ENCODE measurements around the gene LHFPL6. TPM values are rescaled to one million over a fixed set of nuclear protein-coding genes. Genes with fewer than 3 reads are reported as not detected.

Gene LHFPL6
- total and polyA plus RNA-seq, 2 experiments from 2014 or later, result 7.8 to 9.5 TPM

DNA sequence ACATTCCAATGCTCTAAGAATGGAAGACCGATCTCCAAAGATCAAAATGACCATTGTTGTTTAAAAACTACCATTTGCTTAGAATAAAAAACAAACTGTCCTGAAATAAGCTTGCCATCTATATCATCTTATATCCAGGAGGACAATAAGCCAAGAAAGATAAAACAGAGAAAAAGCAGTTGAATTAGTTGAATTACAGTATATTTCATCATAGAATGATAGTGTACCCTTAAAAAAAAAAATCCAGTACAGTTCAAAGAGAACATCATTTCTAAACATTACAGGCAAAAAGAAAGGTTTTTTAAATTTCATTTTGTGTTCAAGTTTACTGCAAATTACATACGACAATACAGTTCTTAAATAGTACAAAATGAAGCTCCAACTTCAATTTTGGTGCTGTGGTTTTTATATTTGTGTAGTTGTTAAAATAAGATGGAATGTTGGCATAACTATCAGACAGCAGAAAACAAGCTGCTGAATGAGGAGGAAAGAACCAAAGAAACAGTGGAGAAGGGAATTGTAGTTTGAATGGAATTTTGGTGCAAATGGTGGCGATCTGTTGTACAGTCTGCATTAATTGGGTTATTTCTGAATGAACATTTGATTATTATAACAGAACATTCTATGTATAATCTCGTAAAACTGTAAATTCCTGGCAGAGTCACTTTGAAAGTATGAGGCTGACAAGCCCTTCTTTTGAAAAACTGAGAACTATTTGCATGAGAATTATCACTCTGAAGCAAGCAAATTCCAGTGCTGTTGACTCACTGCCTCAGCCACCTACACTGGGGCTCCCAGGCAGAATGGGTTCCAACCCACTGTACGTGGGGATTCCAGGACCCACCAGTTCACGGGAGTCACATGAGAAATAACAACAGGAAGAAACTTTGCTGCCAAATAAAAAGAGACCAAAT lies 37.7 kb downstream of the LHFPL6 start:
- H3K4me1 Mint-ChIP-seq, result peaks cover 36% of the 10 kb centered on the region
- no peaks in the 10 kb centered on the region for H3K36me3 Mint-ChIP-seq (ENCODE audit: low read depth)
- peak overlapping the region; percentile 52 for H3K4me2 ChIP-seq
- peaks cover 27% of the 10 kb centered on the region for H3K4me1 ChIP-seq (ENCODE audit: insufficient read depth)
- peak overlapping the region; percentile 95 for H3K27ac Mint-ChIP-seq
- no peaks in the 10 kb centered on the region for H3K36me3 ChIP-seq (ENCODE audit: insufficient read depth)
- no peaks in the 10 kb centered on the region for H3K27me3 ChIP-seq (ENCODE audit: insufficient read depth)
- no peaks in the 10 kb centered on the region for H4K20me1 ChIP-seq (replicated peaks; ENCODE audit: insufficient read depth)
- no peak overlapping the region for H2AFZ ChIP-seq
- peak overlapping the region; percentile 11; the same call in 1 of the 3 replicates for H3K4me3 Mint-ChIP-seq
- H3F3A ChIP-seq (replicated peaks; ENCODE audit: low read depth), result no peaks in the 10 kb centered on the region
- H3K9me3 Mint-ChIP-seq, result no peaks in the 10 kb centered on the region
- H3K27me3 Mint-ChIP-seq (ENCODE audit: insufficient read depth, low read depth, poor library complexity), result peaks cover 2% of the 10 kb centered on the region
- H3K27ac ChIP-seq (ENCODE audit: low read depth), result peak overlapping the region; percentile 75; the same call in 1 of the 2 replicates
- TF ChIP-seq, protein P1, sequence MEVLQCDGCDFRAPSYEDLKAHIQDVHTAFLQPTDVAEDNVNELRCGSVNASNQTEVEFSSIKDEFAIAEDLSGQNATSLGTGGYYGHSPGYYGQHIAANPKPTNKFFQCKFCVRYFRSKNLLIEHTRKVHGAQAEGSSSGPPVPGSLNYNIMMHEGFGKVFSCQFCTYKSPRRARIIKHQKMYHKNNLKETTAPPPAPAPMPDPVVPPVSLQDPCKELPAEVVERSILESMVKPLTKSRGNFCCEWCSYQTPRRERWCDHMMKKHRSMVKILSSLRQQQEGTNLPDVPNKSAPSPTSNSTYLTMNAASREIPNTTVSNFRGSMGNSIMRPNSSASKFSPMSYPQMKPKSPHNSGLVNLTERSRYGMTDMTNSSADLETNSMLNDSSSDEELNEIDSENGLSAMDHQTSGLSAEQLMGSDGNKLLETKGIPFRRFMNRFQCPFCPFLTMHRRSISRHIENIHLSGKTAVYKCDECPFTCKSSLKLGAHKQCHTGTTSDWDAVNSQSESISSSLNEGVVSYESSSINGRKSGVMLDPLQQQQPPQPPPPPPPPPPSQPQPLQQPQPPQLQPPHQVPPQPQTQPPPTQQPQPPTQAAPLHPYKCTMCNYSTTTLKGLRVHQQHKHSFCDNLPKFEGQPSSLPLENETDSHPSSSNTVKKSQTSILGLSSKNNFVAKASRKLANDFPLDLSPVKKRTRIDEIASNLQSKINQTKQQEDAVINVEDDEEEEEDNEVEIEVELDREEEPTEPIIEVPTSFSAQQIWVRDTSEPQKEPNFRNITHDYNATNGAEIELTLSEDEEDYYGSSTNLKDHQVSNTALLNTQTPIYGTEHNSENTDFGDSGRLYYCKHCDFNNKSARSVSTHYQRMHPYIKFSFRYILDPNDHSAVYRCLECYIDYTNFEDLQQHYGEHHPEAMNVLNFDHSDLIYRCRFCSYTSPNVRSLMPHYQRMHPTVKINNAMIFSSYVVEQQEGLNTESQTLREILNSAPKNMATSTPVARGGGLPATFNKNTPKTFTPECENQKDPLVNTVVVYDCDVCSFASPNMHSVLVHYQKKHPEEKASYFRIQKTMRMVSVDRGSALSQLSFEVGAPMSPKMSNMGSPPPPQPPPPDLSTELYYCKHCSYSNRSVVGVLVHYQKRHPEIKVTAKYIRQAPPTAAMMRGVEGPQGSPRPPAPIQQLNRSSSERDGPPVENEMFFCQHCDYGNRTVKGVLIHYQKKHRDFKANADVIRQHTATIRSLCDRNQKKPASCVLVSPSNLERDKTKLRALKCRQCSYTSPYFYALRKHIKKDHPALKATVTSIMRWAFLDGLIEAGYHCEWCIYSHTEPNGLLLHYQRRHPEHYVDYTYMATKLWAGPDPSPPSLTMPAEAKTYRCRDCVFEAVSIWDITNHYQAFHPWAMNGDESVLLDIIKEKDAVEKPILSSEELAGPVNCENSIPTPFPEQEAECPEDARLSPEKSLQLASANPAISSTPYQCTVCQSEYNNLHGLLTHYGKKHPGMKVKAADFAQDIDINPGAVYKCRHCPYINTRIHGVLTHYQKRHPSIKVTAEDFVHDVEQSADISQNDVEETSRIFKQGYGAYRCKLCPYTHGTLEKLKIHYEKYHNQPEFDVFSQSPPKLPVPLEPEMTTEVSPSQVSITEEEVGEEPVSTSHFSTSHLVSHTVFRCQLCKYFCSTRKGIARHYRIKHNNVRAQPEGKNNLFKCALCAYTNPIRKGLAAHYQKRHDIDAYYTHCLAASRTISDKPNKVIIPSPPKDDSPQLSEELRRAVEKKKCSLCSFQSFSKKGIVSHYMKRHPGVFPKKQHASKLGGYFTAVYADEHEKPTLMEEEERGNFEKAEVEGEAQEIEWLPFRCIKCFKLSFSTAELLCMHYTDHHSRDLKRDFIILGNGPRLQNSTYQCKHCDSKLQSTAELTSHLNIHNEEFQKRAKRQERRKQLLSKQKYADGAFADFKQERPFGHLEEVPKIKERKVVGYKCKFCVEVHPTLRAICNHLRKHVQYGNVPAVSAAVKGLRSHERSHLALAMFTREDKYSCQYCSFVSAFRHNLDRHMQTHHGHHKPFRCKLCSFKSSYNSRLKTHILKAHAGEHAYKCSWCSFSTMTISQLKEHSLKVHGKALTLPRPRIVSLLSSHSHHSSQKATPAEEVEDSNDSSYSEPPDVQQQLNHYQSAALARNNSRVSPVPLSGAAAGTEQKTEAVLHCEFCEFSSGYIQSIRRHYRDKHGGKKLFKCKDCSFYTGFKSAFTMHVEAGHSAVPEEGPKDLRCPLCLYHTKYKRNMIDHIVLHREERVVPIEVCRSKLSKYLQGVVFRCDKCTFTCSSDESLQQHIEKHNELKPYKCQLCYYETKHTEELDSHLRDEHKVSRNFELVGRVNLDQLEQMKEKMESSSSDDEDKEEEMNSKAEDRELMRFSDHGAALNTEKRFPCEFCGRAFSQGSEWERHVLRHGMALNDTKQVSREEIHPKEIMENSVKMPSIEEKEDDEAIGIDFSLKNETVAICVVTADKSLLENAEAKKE (CRISPR knock-in tag; IDR thresholded peaks at IDR 0.05), result no peak
- no peaks in the 10 kb centered on the region for H3K79me2 ChIP-seq (replicated peaks; ENCODE audit: insufficient read depth)
- ATAC-seq (peak; percentile 99), DNase-seq (ENCODE audit: low spot score) (peak; percentile 82)
- no peak overlapping the region for H3K4me3 ChIP-seq
- H3K9me2 ChIP-seq (ENCODE audit: insufficient read depth), result no peaks in the 10 kb centered on the region

DNA sequence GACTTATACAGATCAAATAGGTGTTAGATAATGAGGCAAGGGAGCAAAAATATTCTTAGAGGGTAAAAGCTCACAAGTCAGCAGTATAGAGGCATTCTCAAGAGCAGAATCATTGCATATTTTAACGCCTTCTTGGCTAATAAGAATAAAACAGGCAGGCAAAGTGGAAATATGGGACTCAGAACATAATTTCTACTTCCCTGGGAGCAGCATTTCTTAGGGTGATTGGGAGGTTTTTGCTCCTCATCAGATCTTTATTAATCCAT lies 39.6 kb downstream of the LHFPL6 start:
- DNase-seq (ENCODE audit: low spot score) (no peak), ATAC-seq (no peak)
- no peaks in the 10 kb centered on the region for H3K79me2 ChIP-seq (replicated peaks; ENCODE audit: insufficient read depth)
- H3K4me1 Mint-ChIP-seq, result peaks cover 41% of the 10 kb centered on the region
- no peak overlapping the region for H3K27ac ChIP-seq (ENCODE audit: low read depth)
- no peak overlapping the region for H3K4me3 ChIP-seq
- H3K9me2 ChIP-seq (ENCODE audit: insufficient read depth), result no peaks in the 10 kb centered on the region
- H3K27me3 ChIP-seq (ENCODE audit: insufficient read depth), result no peaks in the 10 kb centered on the region
- H3K27ac Mint-ChIP-seq, result no peak overlapping the region
- no peaks in the 10 kb centered on the region for H3K9me3 Mint-ChIP-seq
- H3K4me1 ChIP-seq (ENCODE audit: insufficient read depth), result peaks cover 27% of the 10 kb centered on the region
- no peak overlapping the region for H3K4me3 Mint-ChIP-seq
- no peak overlapping the region for H3K4me2 ChIP-seq
- no peaks in the 10 kb centered on the region for H3K36me3 ChIP-seq (ENCODE audit: insufficient read depth)
- no peak overlapping the region for H2AFZ ChIP-seq
- H3K27me3 Mint-ChIP-seq (ENCODE audit: insufficient read depth, low read depth, poor library complexity), result no peaks in the 10 kb centered on the region
- no peaks in the 10 kb centered on the region for H3K36me3 Mint-ChIP-seq (ENCODE audit: low read depth)
- no peaks in the 10 kb centered on the region for H3F3A ChIP-seq (replicated peaks; ENCODE audit: low read depth)
- no peaks in the 10 kb centered on the region for H4K20me1 ChIP-seq (replicated peaks; ENCODE audit: insufficient read depth)
- TF ChIP-seq, protein P2, sequence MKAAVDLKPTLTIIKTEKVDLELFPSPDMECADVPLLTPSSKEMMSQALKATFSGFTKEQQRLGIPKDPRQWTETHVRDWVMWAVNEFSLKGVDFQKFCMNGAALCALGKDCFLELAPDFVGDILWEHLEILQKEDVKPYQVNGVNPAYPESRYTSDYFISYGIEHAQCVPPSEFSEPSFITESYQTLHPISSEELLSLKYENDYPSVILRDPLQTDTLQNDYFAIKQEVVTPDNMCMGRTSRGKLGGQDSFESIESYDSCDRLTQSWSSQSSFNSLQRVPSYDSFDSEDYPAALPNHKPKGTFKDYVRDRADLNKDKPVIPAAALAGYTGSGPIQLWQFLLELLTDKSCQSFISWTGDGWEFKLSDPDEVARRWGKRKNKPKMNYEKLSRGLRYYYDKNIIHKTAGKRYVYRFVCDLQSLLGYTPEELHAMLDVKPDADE (IDR thresholded peaks at IDR 0.05), result no peak
- TF ChIP-seq POLR2AphosphoS5 (IDR thresholded peaks at IDR 0.05; ENCODE audit: low read depth) (no peak), STAT1 (IDR thresholded peaks at IDR 0.05; ENCODE audit: unreplicated experiment) (no peak), NANOG (IDR thresholded peaks at IDR 0.05; ENCODE audit: borderline replicate concordance) (no peak), JUNB (IDR thresholded peaks at IDR 0.05; ENCODE audit: unreplicated experiment) (no peak), EZH2 (IDR thresholded peaks at IDR 0.05; ENCODE audit: low read depth, unreplicated experiment) (no peak), EZH2phosphoT487 (IDR thresholded peaks at IDR 0.05; ENCODE audit: unreplicated experiment) (no peak)
- TF ChIP-seq, protein P3, sequence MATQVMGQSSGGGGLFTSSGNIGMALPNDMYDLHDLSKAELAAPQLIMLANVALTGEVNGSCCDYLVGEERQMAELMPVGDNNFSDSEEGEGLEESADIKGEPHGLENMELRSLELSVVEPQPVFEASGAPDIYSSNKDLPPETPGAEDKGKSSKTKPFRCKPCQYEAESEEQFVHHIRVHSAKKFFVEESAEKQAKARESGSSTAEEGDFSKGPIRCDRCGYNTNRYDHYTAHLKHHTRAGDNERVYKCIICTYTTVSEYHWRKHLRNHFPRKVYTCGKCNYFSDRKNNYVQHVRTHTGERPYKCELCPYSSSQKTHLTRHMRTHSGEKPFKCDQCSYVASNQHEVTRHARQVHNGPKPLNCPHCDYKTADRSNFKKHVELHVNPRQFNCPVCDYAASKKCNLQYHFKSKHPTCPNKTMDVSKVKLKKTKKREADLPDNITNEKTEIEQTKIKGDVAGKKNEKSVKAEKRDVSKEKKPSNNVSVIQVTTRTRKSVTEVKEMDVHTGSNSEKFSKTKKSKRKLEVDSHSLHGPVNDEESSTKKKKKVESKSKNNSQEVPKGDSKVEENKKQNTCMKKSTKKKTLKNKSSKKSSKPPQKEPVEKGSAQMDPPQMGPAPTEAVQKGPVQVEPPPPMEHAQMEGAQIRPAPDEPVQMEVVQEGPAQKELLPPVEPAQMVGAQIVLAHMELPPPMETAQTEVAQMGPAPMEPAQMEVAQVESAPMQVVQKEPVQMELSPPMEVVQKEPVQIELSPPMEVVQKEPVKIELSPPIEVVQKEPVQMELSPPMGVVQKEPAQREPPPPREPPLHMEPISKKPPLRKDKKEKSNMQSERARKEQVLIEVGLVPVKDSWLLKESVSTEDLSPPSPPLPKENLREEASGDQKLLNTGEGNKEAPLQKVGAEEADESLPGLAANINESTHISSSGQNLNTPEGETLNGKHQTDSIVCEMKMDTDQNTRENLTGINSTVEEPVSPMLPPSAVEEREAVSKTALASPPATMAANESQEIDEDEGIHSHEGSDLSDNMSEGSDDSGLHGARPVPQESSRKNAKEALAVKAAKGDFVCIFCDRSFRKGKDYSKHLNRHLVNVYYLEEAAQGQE (IDR thresholded peaks at IDR 0.05; ENCODE audit: unreplicated experiment), result no peak

Data from GM23338 (cell line).